ENCODE data around the gene AVL9. TPM values are rescaled to one million over a fixed set of nuclear protein-coding genes. Genes with fewer than 3 reads are reported as not detected.

The AVL9 gene
- total and polyA plus RNA-seq, 2 of the 4 experiments (the other 2 are of a cell fraction): 13.1 to 21.7 TPM

DNA sequence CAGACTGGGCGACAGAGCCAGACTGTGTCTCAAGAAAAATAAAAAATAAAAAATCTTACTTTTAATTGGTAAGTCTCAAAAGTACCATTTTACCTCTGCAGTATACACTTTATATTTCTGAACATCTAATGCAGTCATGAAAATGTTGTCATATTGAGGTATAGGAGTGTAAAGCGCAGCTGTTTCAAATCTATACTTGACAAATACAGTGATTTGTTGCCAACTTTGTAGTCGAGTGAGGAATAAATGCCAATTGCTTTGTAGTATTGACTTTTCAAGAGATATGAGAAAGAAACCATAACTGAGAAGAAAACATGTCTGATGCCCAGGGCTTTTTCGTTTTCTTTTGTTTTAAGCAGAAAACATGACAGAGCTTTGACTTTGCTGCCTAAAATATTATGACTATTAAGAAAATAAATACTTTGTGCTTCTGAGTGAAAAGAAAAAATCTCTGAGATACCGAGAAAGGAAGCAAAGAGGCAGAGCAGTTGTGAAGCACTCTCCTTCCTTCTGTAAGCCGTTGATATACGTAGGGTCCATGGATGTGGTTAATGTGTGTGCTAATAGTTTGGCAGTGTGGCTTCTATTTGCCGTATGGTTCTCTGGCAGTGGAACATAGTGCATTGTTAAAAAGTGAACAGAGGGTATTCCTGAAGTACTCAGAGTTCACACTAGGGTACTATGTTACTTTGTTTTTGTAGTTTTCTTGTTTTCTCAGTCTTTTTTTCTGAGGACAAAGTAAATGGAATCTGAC, 38.2 kb downstream of the AVL9 start:
- H4K91ac ChIP-seq (ENCODE audit: insufficient read depth, low read depth, low read length): no peak overlapping the region
- peak overlapping the region; percentile 64 for H3K14ac ChIP-seq (replicated peaks; ENCODE audit: low read depth, low read length)
- H2AK5ac ChIP-seq (ENCODE audit: low read depth, low read length): no peak overlapping the region
- peaks cover 5% of the 10 kb centered on the region for H3K4me1 ChIP-seq (ENCODE audit: control insufficient read depth, insufficient read depth, low read length)
- H4K8ac ChIP-seq (ENCODE audit: low read depth in 2 of 2, low read length in 2 of 2): peak overlapping the region in 1 of 2 experiments; percentile 63; a peak in 1 of 4 replicates
- no peak overlapping the region for H3K27ac ChIP-seq (ENCODE audit: insufficient read depth, low read length)
- H4K20me1 ChIP-seq (ENCODE audit: insufficient read depth, low read length): peaks cover 37% of the 10 kb centered on the region; the same call in 1 of the 2 replicates
- ATAC-seq (ENCODE audit: low read depth): peak; percentile 59
- dilution Hi-C loops (cut with HindIII; ENCODE audit: low sequenced_read_pairs, unreplicated experiment): no loop called here
- no peak overlapping the region for H2BK15ac ChIP-seq (ENCODE audit: low read depth, low read length)
- peak overlapping the region; percentile 43; the same call in 1 of the 2 replicates for H3K18ac ChIP-seq (ENCODE audit: low read depth, low read length)
- POLR2A ChIA-PET (ENCODE audit: unreplicated experiment): no interaction called here
- no peak overlapping the region for H2BK20ac ChIP-seq (ENCODE audit: low read depth, low read length)
- H3K9me1 ChIP-seq (ENCODE audit: insufficient read depth, low read length): peaks cover 15% of the 10 kb centered on the region
- no peak for TF ChIP-seq CTCF (conservative IDR thresholded peaks at IDR 0.05; ENCODE audit: low read depth, low read length)
- no peak for TF ChIP-seq NFE2L2 (IDR thresholded peaks at IDR 0.05; ENCODE audit: low read depth, low read length)
- no CpG with 5 or more reads among the region's 8 CpGs for WGBS, 2 experiments (ENCODE audit: extremely low coverage in 2 of 2, insufficient read length in 1 of 2)
- intact Hi-C loops (cut with micrococcal nuclease): no loop called here
- H2AFZ ChIP-seq (replicated peaks; ENCODE audit: low read length, poor library complexity): no peak overlapping the region
- no peak overlapping the region for H2BK5ac ChIP-seq (ENCODE audit: low read depth, low read length, poor library complexity, severe bottlenecking)
- peak overlapping the region; percentile 46; the same call in 1 of the 2 replicates for H3K23ac ChIP-seq (ENCODE audit: low read depth, low read length)
- no peak overlapping the region for H2BK120ac ChIP-seq (ENCODE audit: low read depth, low read length)
- H3K36me3 ChIP-seq (ENCODE audit: control insufficient read depth, insufficient read depth, low read length): peaks cover 2% of the 10 kb centered on the region; the same call in 1 of the 2 replicates
- no peaks in the 10 kb centered on the region for H3K9me3 ChIP-seq (ENCODE audit: control insufficient read depth, insufficient read depth, low read length)
- H3K4ac ChIP-seq (ENCODE audit: low read depth, low read length): no peak overlapping the region
- H3K27me3 ChIP-seq (ENCODE audit: control insufficient read depth, insufficient read depth, low read length): no peaks in the 10 kb centered on the region
- H3K4me3 ChIP-seq (ENCODE audit: insufficient read depth, low read depth, low read length): no peak overlapping the region
- no peak overlapping the region for H3K9ac ChIP-seq (ENCODE audit: low read depth, low read length)
- CTCF ChIA-PET: no interaction called here
- no peak overlapping the region for H2AK9ac ChIP-seq (replicated peaks; ENCODE audit: low read depth, low read length, poor library complexity)
- H4K5ac ChIP-seq (ENCODE audit: low read depth, low read length): peak overlapping the region; percentile 66; the same call in 1 of the 2 replicates
- DNase-seq: peak; percentile 44
- H3K56ac ChIP-seq (ENCODE audit: extremely low read depth, insufficient read depth, low read length): no peak overlapping the region
- H3K4me2 ChIP-seq (ENCODE audit: low read depth, low read length): peak overlapping the region; percentile 39
- BruUV-seq (replicated peaks): no TSS peak
- in situ Hi-C loops (cut with MboI; ENCODE audit: low sequenced_read_pairs): no loop called here
- peaks cover 34 to 69% of the 10 kb centered on the region in 2 experiments for H3K79me1 ChIP-seq (ENCODE audit: low read depth in 1 of 2, low read length in 2 of 2)

Data from IMR-90 (cell line).